Measurements from ENCODE around the gene ATG16L2.
A peak's percentile ranks its signal among the peaks of the same experiment; 100 is the strongest.

Gene ATG16L2

DNA sequence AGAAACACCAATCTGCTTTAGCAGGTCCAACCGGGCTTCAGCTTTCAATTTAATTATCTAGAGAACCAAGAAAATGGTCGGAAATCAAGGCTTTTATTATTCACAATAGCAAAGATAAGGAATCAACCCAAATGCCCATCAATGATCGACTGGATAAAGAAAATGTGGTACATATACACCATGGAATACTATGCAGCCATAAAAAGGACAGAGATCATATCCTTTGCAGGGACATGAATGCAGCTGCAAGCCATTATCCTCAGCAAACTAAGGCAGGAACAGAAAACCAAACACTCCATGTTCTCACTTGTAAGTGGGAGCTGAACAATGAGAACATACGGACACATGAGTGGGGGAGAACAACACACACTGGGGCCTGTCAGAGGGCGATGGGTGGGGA is 53.8 kb downstream of the ATG16L2 start:
- no peaks in the 10 kb centered on the region for H3K9me3 Mint-ChIP-seq
- no peaks in the 10 kb centered on the region for H3K4me1 Mint-ChIP-seq
- no peak overlapping the region for H3K4me3 Mint-ChIP-seq
- H3K27ac Mint-ChIP-seq: no peak overlapping the region
- H3K36me3 Mint-ChIP-seq (ENCODE audit: low read depth): peaks cover 46% of the 10 kb centered on the region
- TF ChIP-seq, protein P1, sequence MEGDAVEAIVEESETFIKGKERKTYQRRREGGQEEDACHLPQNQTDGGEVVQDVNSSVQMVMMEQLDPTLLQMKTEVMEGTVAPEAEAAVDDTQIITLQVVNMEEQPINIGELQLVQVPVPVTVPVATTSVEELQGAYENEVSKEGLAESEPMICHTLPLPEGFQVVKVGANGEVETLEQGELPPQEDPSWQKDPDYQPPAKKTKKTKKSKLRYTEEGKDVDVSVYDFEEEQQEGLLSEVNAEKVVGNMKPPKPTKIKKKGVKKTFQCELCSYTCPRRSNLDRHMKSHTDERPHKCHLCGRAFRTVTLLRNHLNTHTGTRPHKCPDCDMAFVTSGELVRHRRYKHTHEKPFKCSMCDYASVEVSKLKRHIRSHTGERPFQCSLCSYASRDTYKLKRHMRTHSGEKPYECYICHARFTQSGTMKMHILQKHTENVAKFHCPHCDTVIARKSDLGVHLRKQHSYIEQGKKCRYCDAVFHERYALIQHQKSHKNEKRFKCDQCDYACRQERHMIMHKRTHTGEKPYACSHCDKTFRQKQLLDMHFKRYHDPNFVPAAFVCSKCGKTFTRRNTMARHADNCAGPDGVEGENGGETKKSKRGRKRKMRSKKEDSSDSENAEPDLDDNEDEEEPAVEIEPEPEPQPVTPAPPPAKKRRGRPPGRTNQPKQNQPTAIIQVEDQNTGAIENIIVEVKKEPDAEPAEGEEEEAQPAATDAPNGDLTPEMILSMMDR (IDR thresholded peaks at IDR 0.05): no peak
- DNase-seq: no peak
- no peaks in the 10 kb centered on the region for H3K27me3 Mint-ChIP-seq (ENCODE audit: low read depth, poor library complexity)

GRCh38 chr11:72869831-72870230 is 55.6 kb downstream of the ATG16L2 start:
- H3K4me1 Mint-ChIP-seq: no peaks in the 10 kb centered on the region
- H3K27me3 Mint-ChIP-seq (ENCODE audit: low read depth, poor library complexity): no peaks in the 10 kb centered on the region
- TF ChIP-seq, protein P1 (IDR thresholded peaks at IDR 0.05): no peak
- H3K4me3 Mint-ChIP-seq: no peak overlapping the region
- no peak for DNase-seq
- no peaks in the 10 kb centered on the region for H3K9me3 Mint-ChIP-seq
- peaks cover 42% of the 10 kb centered on the region for H3K36me3 Mint-ChIP-seq (ENCODE audit: low read depth)
- no peak overlapping the region for H3K27ac Mint-ChIP-seq

DNA sequence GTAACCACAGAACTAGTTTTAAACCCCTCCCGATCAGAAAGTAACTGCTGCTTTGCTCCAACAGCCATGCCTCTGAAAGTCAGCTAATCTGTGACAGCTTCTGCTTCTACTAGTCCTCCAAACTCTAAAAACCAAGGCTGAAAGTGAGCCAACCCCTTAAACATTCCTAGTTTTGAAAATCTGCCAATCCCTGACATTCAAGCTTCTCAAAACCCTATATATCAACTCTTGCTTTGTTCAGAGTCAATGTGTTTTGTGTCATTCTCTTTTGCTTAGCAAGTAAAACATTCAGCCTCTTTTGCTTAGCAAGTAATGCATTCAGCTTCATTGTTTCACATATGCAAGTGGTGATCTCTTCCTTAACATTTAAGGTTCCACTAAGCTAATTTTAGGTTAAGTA is 56.9 kb downstream of the ATG16L2 start:
- Mint-ChIP-seq H3K9me3 (no peaks in the 10 kb centered on the region), H3K4me3 (no peak overlapping the region), H3K27me3 (ENCODE audit: low read depth, poor library complexity) (no peaks in the 10 kb centered on the region), H3K4me1 (no peaks in the 10 kb centered on the region), H3K27ac (peak overlapping the region; percentile 72), H3K36me3 (ENCODE audit: low read depth) (peaks cover 37% of the 10 kb centered on the region)
- TF ChIP-seq, protein P1 (IDR thresholded peaks at IDR 0.05): no peak
- no peak for DNase-seq

DNA sequence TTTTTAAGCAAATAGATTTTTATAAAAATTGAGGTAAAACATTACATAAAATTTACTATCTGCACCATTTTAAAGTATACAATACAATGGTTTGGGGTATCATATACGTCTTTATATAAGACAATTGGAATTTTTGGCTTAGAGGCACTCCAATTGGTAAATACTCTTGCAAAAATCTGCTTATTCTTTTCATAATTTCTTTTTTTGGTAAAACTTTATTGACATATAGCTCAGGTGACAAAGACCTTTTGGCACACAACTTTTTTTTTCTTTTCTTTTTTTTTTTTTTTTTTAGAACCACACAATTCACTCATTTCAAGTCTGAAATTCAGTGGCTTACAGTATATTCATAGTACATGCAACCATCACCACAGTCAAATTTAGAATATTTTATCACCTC is 57.8 kb downstream of the ATG16L2 start:
- no peaks in the 10 kb centered on the region for H3K4me1 Mint-ChIP-seq
- H3K27ac Mint-ChIP-seq: no peak overlapping the region
- peaks cover 32% of the 10 kb centered on the region for H3K36me3 Mint-ChIP-seq (ENCODE audit: low read depth)
- no peaks in the 10 kb centered on the region for H3K9me3 Mint-ChIP-seq
- no peak for DNase-seq
- H3K4me3 Mint-ChIP-seq: no peak overlapping the region
- TF ChIP-seq, protein P1 (IDR thresholded peaks at IDR 0.05): no peak
- H3K27me3 Mint-ChIP-seq (ENCODE audit: low read depth, poor library complexity): no peaks in the 10 kb centered on the region

DNA sequence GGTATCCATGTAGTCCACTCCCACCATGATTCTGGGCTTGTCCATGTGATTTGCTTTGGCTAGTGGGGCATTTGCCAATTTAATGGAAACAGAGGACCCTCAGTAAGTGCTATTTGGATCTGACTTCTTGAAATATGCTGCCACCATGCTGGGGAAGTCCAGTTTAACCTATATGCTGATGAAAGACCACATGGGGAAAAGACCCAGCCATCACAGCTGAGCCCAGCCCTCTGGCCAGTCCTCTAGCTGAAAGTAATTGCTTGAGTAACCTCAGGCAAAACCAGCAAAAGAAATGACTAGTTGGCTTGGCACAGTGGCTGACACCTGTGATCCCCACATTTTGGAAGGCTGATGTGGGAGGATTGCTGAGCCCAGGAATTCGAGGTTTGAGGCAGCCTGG is 61.5 kb downstream of the ATG16L2 start:
- no peak for DNase-seq
- H3K4me1 Mint-ChIP-seq: no peaks in the 10 kb centered on the region
- no peaks in the 10 kb centered on the region for H3K27me3 Mint-ChIP-seq (ENCODE audit: low read depth, poor library complexity)
- TF ChIP-seq, protein P1 (IDR thresholded peaks at IDR 0.05): no peak
- H3K4me3 Mint-ChIP-seq: no peak overlapping the region
- H3K36me3 Mint-ChIP-seq (ENCODE audit: low read depth): peaks cover 34% of the 10 kb centered on the region
- H3K9me3 Mint-ChIP-seq: peaks cover 13% of the 10 kb centered on the region
- no peak overlapping the region for H3K27ac Mint-ChIP-seq

DNA sequence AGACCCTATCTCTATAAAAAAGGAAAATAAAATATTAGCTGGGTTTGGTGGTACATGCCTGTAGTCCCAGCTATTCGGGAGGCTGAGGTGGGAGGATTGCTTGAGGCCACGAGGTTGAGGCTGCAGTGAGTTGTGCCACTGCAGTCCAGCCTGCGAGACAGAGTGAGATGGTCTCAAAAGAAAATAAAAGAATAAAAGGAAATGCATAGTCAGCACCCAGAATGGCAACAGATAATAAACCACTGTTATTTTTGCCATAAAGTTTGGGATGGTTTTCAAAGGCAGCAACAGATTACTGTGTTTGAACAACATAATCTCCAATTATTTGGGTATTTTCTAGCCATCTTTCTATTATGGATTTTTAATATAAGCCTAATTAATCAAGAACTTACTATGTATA is 61.9 kb downstream of the ATG16L2 start:
- DNase-seq: no peak
- TF ChIP-seq, protein P1 (IDR thresholded peaks at IDR 0.05): no peak
- H3K27me3 Mint-ChIP-seq (ENCODE audit: low read depth, poor library complexity): no peaks in the 10 kb centered on the region
- no peak overlapping the region for H3K27ac Mint-ChIP-seq
- peaks cover 17% of the 10 kb centered on the region for H3K9me3 Mint-ChIP-seq
- peaks cover 34% of the 10 kb centered on the region for H3K36me3 Mint-ChIP-seq (ENCODE audit: low read depth)
- H3K4me3 Mint-ChIP-seq: no peak overlapping the region
- H3K4me1 Mint-ChIP-seq: no peaks in the 10 kb centered on the region

Data from nephron progenitor cell (in vitro differentiated cells).